Stimulated activated CD8-positive, alpha-beta memory T cell treated with anti-CD3 and anti-CD28 coated beads, Interleukin-7, amount 100 ng/mL, for 48 hours (primary cell): Measurements from ENCODE around the gene CRY2.
"Not testable (repeated sequence)": the region's sequence is repeated elsewhere in the genome, so short reads cannot be mapped to it uniquely, and the experiment has no call there.

Experiments used
- DNase-seq, 2 donors: peaks; one replicate each; pipeline ENCODE4 v3.0.0-alpha.2; 2020; ENCODE audit warnings: low read depth in 1 of 2; ENCODE audit errors: extremely low read depth in 1 of 2

Gene CRY2

GRCh38 chr11:45811571-45812290, 35.5 kb upstream of the CRY2 start:
- no peak for DNase-seq

- DNase-seq, result no peak
These were observed 34.4 kb upstream of the CRY2 start for GRCh38 chr11:45812581-45813548.

GRCh38 chr11:45815747-45816146, 31.5 kb upstream of the CRY2 start:
- DNase-seq, result no peak

GRCh38 chr11:45816614-45817013, 30.7 kb upstream of the CRY2 start:
- DNase-seq, result no peak

GRCh38 chr11:45817191-45817590, 30.1 kb upstream of the CRY2 start:
- no peak for DNase-seq

GRCh38 chr11:45818961-45819605, 28.2 kb upstream of the CRY2 start:
- no peak for DNase-seq

GRCh38 chr11:45820211-45820857, 26.9 kb upstream of the CRY2 start:
- DNase-seq, result no peak

- DNase-seq, result not testable (repeated sequence)
These were observed 20.8 kb upstream of the CRY2 start for GRCh38 chr11:45826492-45826891.

GRCh38 chr11:45827123-45827522, 20.2 kb upstream of the CRY2 start:
- no peak for DNase-seq

GRCh38 chr11:45828996-45829395, 18.3 kb upstream of the CRY2 start:
- no peak for DNase-seq

- no peak for DNase-seq
These were observed 16.7 kb upstream of the CRY2 start for GRCh38 chr11:45830596-45830995.

GRCh38 chr11:45832811-45833441, 14.3 kb upstream of the CRY2 start:
- no peak for DNase-seq

- no peak for DNase-seq
These were observed 13.5 kb upstream of the CRY2 start for GRCh38 chr11:45833761-45834160.

- no peak for DNase-seq
These were observed 12.9 kb upstream of the CRY2 start for GRCh38 chr11:45834298-45834756.

GRCh38 chr11:45839204-45839603, 8.1 kb upstream of the CRY2 start:
- no peak for DNase-seq

GRCh38 chr11:45840251-45840650, 7.0 kb upstream of the CRY2 start:
- not testable (repeated sequence) for DNase-seq

- DNase-seq, result peak; percentile 63 to 75
These were observed 3.9 kb upstream of the CRY2 start for GRCh38 chr11:45843158-45843924.

- no peak for DNase-seq
These were observed 2.3 kb upstream of the CRY2 start for GRCh38 chr11:45844822-45845578.

- no peak for DNase-seq
These were observed 1.1 kb upstream of the CRY2 start for GRCh38 chr11:45846174-45846675.
